ENCODE results near the gene DOCK2.
A peak's percentile ranks its signal among the peaks of the same experiment; 100 is the strongest.
"Not testable (repeated sequence)": the region's sequence is repeated elsewhere in the genome, so short reads cannot be mapped to it uniquely, and the experiment has no call there.

DOCK2 gene

DNA sequence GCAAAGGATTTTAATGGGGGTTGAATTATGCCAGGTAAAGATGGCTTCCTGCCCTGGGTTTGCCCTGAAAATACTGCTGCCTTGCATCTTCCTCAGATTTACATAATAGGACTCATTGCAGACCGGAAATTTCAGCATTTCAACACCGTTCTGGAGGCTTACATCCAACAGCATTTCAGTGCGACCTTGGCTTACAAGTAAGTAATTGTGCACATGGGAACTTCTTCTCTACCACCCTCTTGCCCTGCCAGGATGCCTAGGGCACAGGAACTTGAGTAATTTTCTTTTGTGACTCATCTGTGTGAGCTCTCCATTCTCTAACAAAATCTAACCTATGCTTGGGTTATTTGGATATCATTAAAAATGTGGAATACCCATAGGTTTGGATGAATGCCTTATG, 80.2 kb downstream of the DOCK2 start:
- TF ChIP-seq, protein P1, sequence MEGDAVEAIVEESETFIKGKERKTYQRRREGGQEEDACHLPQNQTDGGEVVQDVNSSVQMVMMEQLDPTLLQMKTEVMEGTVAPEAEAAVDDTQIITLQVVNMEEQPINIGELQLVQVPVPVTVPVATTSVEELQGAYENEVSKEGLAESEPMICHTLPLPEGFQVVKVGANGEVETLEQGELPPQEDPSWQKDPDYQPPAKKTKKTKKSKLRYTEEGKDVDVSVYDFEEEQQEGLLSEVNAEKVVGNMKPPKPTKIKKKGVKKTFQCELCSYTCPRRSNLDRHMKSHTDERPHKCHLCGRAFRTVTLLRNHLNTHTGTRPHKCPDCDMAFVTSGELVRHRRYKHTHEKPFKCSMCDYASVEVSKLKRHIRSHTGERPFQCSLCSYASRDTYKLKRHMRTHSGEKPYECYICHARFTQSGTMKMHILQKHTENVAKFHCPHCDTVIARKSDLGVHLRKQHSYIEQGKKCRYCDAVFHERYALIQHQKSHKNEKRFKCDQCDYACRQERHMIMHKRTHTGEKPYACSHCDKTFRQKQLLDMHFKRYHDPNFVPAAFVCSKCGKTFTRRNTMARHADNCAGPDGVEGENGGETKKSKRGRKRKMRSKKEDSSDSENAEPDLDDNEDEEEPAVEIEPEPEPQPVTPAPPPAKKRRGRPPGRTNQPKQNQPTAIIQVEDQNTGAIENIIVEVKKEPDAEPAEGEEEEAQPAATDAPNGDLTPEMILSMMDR (conservative IDR thresholded peaks at IDR 0.05; ENCODE audit: low read length), result no peak
- peak; percentile 49 for DNase-seq (ENCODE audit: low read depth)

GRCh38 chr5:169719360-169720314, 82.6 kb downstream of the DOCK2 start:
- DNase-seq (ENCODE audit: low read depth), result no peak
- H3K4me3 ChIP-seq (ENCODE audit: low read length), result no peak overlapping the region
- TF ChIP-seq, protein P1 (conservative IDR thresholded peaks at IDR 0.05; ENCODE audit: low read length), result no peak

More for the DNA sequence above, 80.2 kb downstream of the DOCK2 start:
- H3K4me3 ChIP-seq (ENCODE audit: low read length), result no peak overlapping the region

- H3K4me3 ChIP-seq (ENCODE audit: low read length), result no peak overlapping the region
- TF ChIP-seq, protein P1 (conservative IDR thresholded peaks at IDR 0.05; ENCODE audit: low read length), result no peak; the same call in 1 of the 2 replicates
- no peak for DNase-seq (ENCODE audit: low read depth)
These were observed 84.7 kb downstream of the DOCK2 start for GRCh38 chr5:169721771-169722170.

DNA sequence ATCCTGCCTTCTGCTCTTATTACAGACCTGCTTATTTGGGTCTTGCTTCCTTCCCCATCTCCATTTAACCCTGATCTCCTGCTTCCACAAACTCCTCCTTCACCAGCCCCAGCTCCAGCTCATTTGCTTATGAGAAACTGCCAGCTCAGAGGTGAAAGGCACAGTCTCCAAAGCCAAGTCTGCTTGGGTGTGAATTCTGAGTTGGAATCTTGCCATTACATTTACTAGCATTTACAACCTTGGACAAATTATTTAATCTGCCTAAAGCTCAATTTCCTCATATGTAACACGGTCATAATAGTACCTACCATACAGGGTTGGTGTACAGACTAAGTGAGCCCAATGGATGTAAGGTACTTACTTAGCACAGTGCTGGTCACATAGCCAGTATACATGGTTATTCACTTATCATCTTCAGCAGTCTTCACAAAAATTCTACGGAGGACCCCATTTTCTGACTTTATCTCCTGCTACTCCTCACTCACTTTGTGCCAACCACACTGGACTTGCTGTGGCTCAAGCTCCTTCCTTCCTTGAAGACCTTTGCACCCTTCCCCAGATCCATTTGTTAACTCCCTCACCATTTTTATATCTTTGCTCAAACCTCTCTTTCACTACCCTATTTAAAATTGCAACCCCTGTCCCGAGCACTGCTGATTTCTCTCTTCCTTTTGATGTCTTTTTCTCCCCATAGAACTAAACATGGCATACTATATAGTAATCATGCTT, 86.2 kb downstream of the DOCK2 start:
- H3K4me3 ChIP-seq (ENCODE audit: low read length), result no peak overlapping the region
- DNase-seq (ENCODE audit: low read depth), result no peak
- TF ChIP-seq, protein P1 (conservative IDR thresholded peaks at IDR 0.05; ENCODE audit: low read length), result no peak

DNA sequence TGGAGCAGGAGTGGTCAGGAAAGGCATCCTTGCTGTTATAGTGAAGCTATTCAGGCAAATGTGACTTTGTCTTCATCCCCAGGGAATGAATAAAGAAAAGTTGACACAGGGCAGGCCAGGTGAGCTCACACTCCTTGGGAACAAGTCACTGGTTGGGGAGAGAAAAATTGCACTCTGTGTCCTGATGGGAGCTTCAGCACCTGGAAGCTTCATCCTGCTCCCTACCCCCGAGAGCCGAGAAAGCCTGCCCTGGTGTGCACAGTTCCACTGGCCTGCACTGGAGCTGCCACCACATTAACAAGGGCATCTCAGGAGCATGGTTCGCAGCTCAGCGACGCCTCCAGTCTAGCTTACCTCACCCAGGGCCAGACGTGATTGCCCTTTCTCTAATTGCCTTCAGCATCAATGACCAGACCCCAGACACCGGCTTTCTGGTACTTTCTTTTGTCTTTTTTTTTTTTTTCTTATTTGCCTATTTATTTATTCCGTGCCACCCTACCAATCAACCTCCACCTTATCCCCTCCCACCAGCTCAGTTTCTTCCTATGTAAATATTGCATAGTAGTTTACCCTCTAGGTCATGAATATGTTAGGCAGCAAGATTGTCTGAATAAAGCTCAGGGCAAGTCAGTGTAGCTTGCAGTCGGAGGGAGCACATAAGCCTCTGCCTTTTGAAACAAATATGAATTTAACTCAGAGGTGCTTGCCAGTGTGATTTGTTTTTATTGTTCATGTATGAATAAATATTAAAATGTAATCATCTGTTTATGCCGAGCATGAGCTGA, 87.4 kb downstream of the DOCK2 start:
- H3K4me3 ChIP-seq (ENCODE audit: low read length), result no peak overlapping the region
- DNase-seq (ENCODE audit: low read depth), result no peak
- TF ChIP-seq, protein P1 (conservative IDR thresholded peaks at IDR 0.05; ENCODE audit: low read length), result no peak

DNA sequence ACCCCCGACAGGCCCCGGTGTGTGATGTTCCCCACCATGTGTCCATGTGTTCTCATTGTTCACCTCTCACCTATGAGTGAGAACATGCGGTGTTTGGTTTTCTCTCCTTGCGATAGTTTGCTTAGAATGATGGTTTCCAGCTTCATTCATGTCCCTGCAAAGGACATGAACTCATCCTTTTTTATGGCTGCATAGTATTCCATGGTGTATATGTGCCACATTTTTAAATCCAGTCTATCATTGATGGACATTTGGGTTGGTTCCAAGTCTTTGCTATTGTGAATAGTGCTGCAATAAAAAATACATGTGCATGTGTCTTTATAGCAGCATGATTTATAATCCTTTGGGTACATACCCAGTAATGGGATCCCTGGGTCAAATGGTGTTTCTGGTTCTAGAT, 88.6 kb downstream of the DOCK2 start:
- DNase-seq (ENCODE audit: low read depth); H3K4me3 ChIP-seq (ENCODE audit: low read length): not testable (repeated sequence)

DNA sequence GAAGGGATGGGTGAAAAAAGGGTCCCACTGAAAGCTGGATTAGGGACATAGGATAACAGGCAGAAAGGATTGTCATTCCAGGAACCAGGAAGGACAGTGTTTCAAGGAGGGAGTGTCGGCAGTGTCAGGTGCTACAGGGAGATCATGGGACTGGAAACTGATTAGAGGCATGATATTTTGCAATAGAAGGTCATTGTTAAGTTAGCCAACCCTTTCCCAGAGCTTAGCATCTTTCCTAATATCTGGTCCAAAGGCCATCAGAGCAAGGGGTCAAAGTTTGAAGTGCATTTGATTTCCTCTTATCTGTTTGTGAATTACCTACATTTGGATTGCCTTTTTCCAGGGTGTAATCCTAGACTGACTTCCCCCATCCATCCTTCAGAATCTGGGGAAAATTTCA, 91.3 kb downstream of the DOCK2 start:
- no peak overlapping the region for H3K4me3 ChIP-seq (ENCODE audit: low read length)
- DNase-seq (ENCODE audit: low read depth), result no peak

More for the DNA sequence above, 91.3 kb downstream of the DOCK2 start:
- TF ChIP-seq, protein P1 (conservative IDR thresholded peaks at IDR 0.05; ENCODE audit: low read length), result no peak

Data from AG10803 (cell line).